ENCODE measurements around the gene IRAK3. TPM values are rescaled to one million over a fixed set of nuclear protein-coding genes. Genes with fewer than 3 reads are reported as not detected.

Gene IRAK3
- total and polyA plus RNA-seq, 2 donors (not counting 1 experiment from before 2014, with no cell fraction given), result 3.9 to 4.3 TPM

- H2AFZ ChIP-seq (ENCODE audit: insufficient read depth, low read depth, low read length, poor library complexity, severe bottlenecking), result no peak overlapping the region
- no peaks in the 10 kb centered on the region for H3K79me2 ChIP-seq (ENCODE audit: control insufficient read depth, insufficient read depth, low read length)
- no peak for ATAC-seq (ENCODE audit: low read depth)
- H3K27ac ChIP-seq (ENCODE audit: low read length in 2 of 2), result no peak overlapping the region
- no peaks in the 10 kb centered on the region for H3K9me3 Mint-ChIP-seq (ENCODE audit: insufficient read depth)
- 43% methylated on average over 1 of the region's 3 CpGs for WGBS (ENCODE audit: insufficient coverage)
- no peak overlapping the region for H3K9ac ChIP-seq (ENCODE audit: low read length)
- POLR2A ChIA-PET, result no interaction called here
- peaks cover 0 to 6% of the 10 kb centered on the region in 2 donors for H3K4me1 ChIP-seq (ENCODE audit: control insufficient read depth in 2 of 2, insufficient read depth in 2 of 2, low read length in 2 of 2)
- H3K4me3 ChIP-seq (ENCODE audit: control extremely low read depth in 1 of 5, extremely low read depth in 1 of 5, insufficient read depth in 1 of 5, low read depth in 2 of 5, low read length in 4 of 5), result no peak overlapping the region
- intact Hi-C loops (cut with micrococcal nuclease), result no loop called here
- H4K20me1 ChIP-seq (ENCODE audit: control insufficient read depth, insufficient read depth, low read length, poor library complexity, severe bottlenecking), result no peaks in the 10 kb centered on the region
- H3K27me3 ChIP-seq (replicated peaks in 1 of 4; ENCODE audit: control extremely low read depth in 1 of 4, control insufficient read depth in 3 of 4, insufficient read depth in 4 of 4, low read length in 3 of 4), result no peaks in the 10 kb centered on the region
- TF ChIP-seq EZH2 (IDR thresholded peaks at IDR 0.05; ENCODE audit: borderline replicate concordance, insufficient read depth, low read depth, low read length, poor library complexity, severe bottlenecking) (no peak), CTCF (IDR thresholded peaks at IDR 0.05) (no peak)
- H3K27me3 Mint-ChIP-seq, result peaks cover 14% of the 10 kb centered on the region
- H3K27ac Mint-ChIP-seq, result no peak overlapping the region
- H3K9me3 ChIP-seq (ENCODE audit: control extremely low read depth in 1 of 3, control insufficient read depth in 2 of 3, insufficient read depth in 1 of 3, low read length in 2 of 3), result no peaks in the 10 kb centered on the region
- H3K4me1 Mint-ChIP-seq, result no peaks in the 10 kb centered on the region
- H3K4me3 Mint-ChIP-seq, result no peak overlapping the region
- peak; percentile 17 for DNase-seq
- no peak overlapping the region for H3K4me2 ChIP-seq (replicated peaks; ENCODE audit: low read depth, low read length, poor library complexity, severe bottlenecking)
- no peaks in the 10 kb centered on the region for H3K36me3 ChIP-seq (replicated peaks in 1 of 2; ENCODE audit: control extremely low read depth in 1 of 2, control insufficient read depth in 1 of 2, extremely low read depth in 1 of 2, insufficient read depth in 2 of 2, low read length in 1 of 2)
- CTCF ChIA-PET, result interaction anchor here (1.3 to 7.7 kb wide), 2 partner anchors 61 to 425 kb away, joined by 3 to 106 read pairs; no protein-coding TSS in a partner anchor
Observed at GRCh38 chr12:66268562-66268961, 79.5 kb downstream of the IRAK3 start.

- Histone ChIP-seq H3K27ac (ENCODE audit: low read length in 2 of 2) (no peak overlapping the region), H3K4me3 (ENCODE audit: control extremely low read depth in 1 of 5, extremely low read depth in 1 of 5, insufficient read depth in 1 of 5, low read depth in 2 of 5, low read length in 4 of 5) (no peak overlapping the region), H3K9me3 (ENCODE audit: control extremely low read depth in 1 of 3, control insufficient read depth in 2 of 3, insufficient read depth in 1 of 3, low read length in 2 of 3) (no peaks in the 10 kb centered on the region), H3K79me2 (ENCODE audit: control insufficient read depth, insufficient read depth, low read length) (no peaks in the 10 kb centered on the region), H4K20me1 (ENCODE audit: control insufficient read depth, insufficient read depth, low read length, poor library complexity, severe bottlenecking) (no peaks in the 10 kb centered on the region), H3K36me3 (replicated peaks in 1 of 2; ENCODE audit: control extremely low read depth in 1 of 2, control insufficient read depth in 1 of 2, extremely low read depth in 1 of 2, insufficient read depth in 2 of 2, low read length in 1 of 2) (no peaks in the 10 kb centered on the region), H3K4me1 (ENCODE audit: control insufficient read depth in 2 of 2, insufficient read depth in 2 of 2, low read length in 2 of 2) (peaks cover 0 to 6% of the 10 kb centered on the region in 2 donors), H2AFZ (ENCODE audit: insufficient read depth, low read depth, low read length, poor library complexity, severe bottlenecking) (no peak overlapping the region), H3K4me2 (replicated peaks; ENCODE audit: low read depth, low read length, poor library complexity, severe bottlenecking) (no peak overlapping the region), H3K9ac (ENCODE audit: low read length) (no peak overlapping the region), H3K27me3 (replicated peaks in 1 of 4; ENCODE audit: control extremely low read depth in 1 of 4, control insufficient read depth in 3 of 4, insufficient read depth in 4 of 4, low read length in 3 of 4) (no peaks in the 10 kb centered on the region)
- DNase-seq (no peak), ATAC-seq (ENCODE audit: low read depth) (no peak)
- no peak overlapping the region for H3K4me3 Mint-ChIP-seq
- H3K4me1 Mint-ChIP-seq, result no peaks in the 10 kb centered on the region
- ChIA-PET POLR2A (no interaction called here), CTCF (interaction anchor here (1.0 to 7.7 kb wide), 13 partner anchors 20 to 593 kb away, joined by 3 to 106 read pairs (median 5); no protein-coding TSS in a partner anchor)
- H3K27ac Mint-ChIP-seq, result no peak overlapping the region
- TF ChIP-seq EZH2 (IDR thresholded peaks at IDR 0.05; ENCODE audit: borderline replicate concordance, insufficient read depth, low read depth, low read length, poor library complexity, severe bottlenecking), result no peak
- TF ChIP-seq CTCF (IDR thresholded peaks at IDR 0.05), result no peak
- WGBS (ENCODE audit: insufficient coverage), result 100% methylated on average over 2 of the region's 6 CpGs
- intact Hi-C loops (cut with micrococcal nuclease), result loop anchor here (1.0 kb wide), 1 partner anchor 592 kb away; no protein-coding TSS in a partner anchor
- H3K27me3 Mint-ChIP-seq, result peaks cover 9% of the 10 kb centered on the region
- H3K9me3 Mint-ChIP-seq (ENCODE audit: insufficient read depth), result no peaks in the 10 kb centered on the region
Observed at GRCh38 chr12:66269142-66269541, 80.1 kb downstream of the IRAK3 start.

Measured in B cell (primary cell).